SU-DHL-6 (cell line): ENCODE results near the gene CYYR1.

Source experiments
- CTCF ChIP-seq: fragments of 200-600 bp; sonication (generic); IDR thresholded peaks from one replicate; pipeline ENCODE4 v1.5.1; 2017; ENCODE audit warnings: antibody characterized with exemption, mild to moderate bottlenecking, low read length, moderate library complexity; ENCODE audit not compliant: insufficient read depth, poor library complexity, severe bottlenecking
- EZH2phosphoT487 ChIP-seq: fragments of 200-600 bp; sonication (generic), shearing (Covaris generic); conservative IDR thresholded peaks from 2 replicates; pipeline ENCODE4 v1.6.1; 2018; ENCODE audit warnings: mild to moderate bottlenecking, antibody characterized with exemption, low read length, moderate library complexity, mixed read lengths

DNA sequence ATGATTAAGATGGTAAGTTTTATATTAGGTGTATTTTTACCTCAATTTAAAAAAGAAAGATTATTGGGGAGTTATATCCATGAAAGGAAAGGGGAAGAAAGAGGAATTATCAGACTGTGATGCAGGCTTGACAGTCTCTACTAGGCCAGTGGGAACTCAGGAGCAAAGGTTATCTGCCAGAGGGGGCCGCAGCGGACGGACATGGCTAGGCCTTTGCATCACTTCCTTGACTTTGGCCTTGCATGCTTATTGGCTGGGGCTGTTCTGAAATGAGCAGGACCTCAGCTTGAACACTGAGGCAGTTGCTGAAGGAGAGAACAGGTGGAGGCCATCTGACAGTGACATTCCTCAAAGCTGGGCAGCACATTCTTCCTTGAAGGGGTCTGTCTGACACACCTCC, 150.9 kb downstream of the CYYR1 start:
- no peak for TF ChIP-seq CTCF
- no peak for TF ChIP-seq EZH2phosphoT487
